ENCODE measurements around the gene PTK7. TPM values are rescaled to one million over a fixed set of nuclear protein-coding genes. Genes with fewer than 3 reads are reported as not detected.
"Not testable (repeated sequence)": the region's sequence is repeated elsewhere in the genome, so short reads cannot be mapped to it uniquely, and the experiment has no call there.

Gene PTK7
- total RNA-seq, 1 donor: 190 TPM

GRCh38 chr6:43113431-43114260 lies 37.5 kb downstream of the PTK7 start:
- Histone ChIP-seq H3K4me3 (ENCODE audit: insufficient read depth, low read length) (no peak overlapping the region), H3K9me3 (ENCODE audit: low read depth, low read length) (no peaks in the 10 kb centered on the region), H3K79me2 (ENCODE audit: insufficient read depth, low read length) (peaks cover 26% of the 10 kb centered on the region), H3K27me3 (ENCODE audit: insufficient read depth, low read length) (no peaks in the 10 kb centered on the region), H3K4me1 (ENCODE audit: insufficient read depth, low read length) (peaks cover 29% of the 10 kb centered on the region), H2AFZ (ENCODE audit: low read length) (no peak overlapping the region), H4K20me1 (ENCODE audit: insufficient read depth, low read length) (no peaks in the 10 kb centered on the region), H3K36me3 (ENCODE audit: insufficient read depth, low read length) (no peaks in the 10 kb centered on the region), H3K27ac (ENCODE audit: low read depth, low read length) (peak overlapping the region; percentile 70), H3K4me2 (ENCODE audit: insufficient read depth, low read length) (no peak overlapping the region)
- DNase-seq (ENCODE audit: insufficient read length, low spot score, missing footprints): no peak
- no peak for TF ChIP-seq CTCF (IDR thresholded peaks at IDR 0.05; ENCODE audit: extremely low read depth, low read depth, low read length)

- H3K4me3 ChIP-seq (ENCODE audit: insufficient read depth, low read length): no peak overlapping the region
- H4K20me1 ChIP-seq (ENCODE audit: insufficient read depth, low read length): no peaks in the 10 kb centered on the region
- no peak overlapping the region for H3K4me2 ChIP-seq (ENCODE audit: insufficient read depth, low read length)
- peak overlapping the region; percentile 93 for H3K27ac ChIP-seq (ENCODE audit: low read depth, low read length)
- H2AFZ ChIP-seq (ENCODE audit: low read length): no peak overlapping the region
- no peak for DNase-seq (ENCODE audit: insufficient read length, low spot score, missing footprints)
- H3K4me1 ChIP-seq (ENCODE audit: insufficient read depth, low read length): peaks cover 31% of the 10 kb centered on the region
- H3K27me3 ChIP-seq (ENCODE audit: insufficient read depth, low read length): no peaks in the 10 kb centered on the region
- no peaks in the 10 kb centered on the region for H3K9me3 ChIP-seq (ENCODE audit: low read depth, low read length)
- H3K36me3 ChIP-seq (ENCODE audit: insufficient read depth, low read length): no peaks in the 10 kb centered on the region
- no peak for TF ChIP-seq CTCF (IDR thresholded peaks at IDR 0.05; ENCODE audit: extremely low read depth, low read depth, low read length)
- H3K79me2 ChIP-seq (ENCODE audit: insufficient read depth, low read length): peaks cover 43% of the 10 kb centered on the region
Observed at GRCh38 chr6:43115365-43115764, 39.3 kb downstream of the PTK7 start.

- not testable (repeated sequence) for H3K4me2 ChIP-seq (ENCODE audit: insufficient read depth, low read length); DNase-seq (ENCODE audit: insufficient read length, low spot score, missing footprints); H2AFZ ChIP-seq (ENCODE audit: low read length); H3K4me3 ChIP-seq (ENCODE audit: insufficient read depth, low read length); H3K27me3 ChIP-seq (ENCODE audit: insufficient read depth, low read length); H4K20me1 ChIP-seq (ENCODE audit: insufficient read depth, low read length); H3K9me3 ChIP-seq (ENCODE audit: low read depth, low read length); H3K36me3 ChIP-seq (ENCODE audit: insufficient read depth, low read length)
- peaks cover 51% of the 10 kb centered on the region for H3K4me1 ChIP-seq (ENCODE audit: insufficient read depth, low read length)
- peak overlapping the region; percentile 93 for H3K27ac ChIP-seq (ENCODE audit: low read depth, low read length)
- H3K79me2 ChIP-seq (ENCODE audit: insufficient read depth, low read length): peaks cover 39% of the 10 kb centered on the region
Observed at GRCh38 chr6:43117466-43117865, 41.4 kb downstream of the PTK7 start.

- H3K4me1 ChIP-seq (ENCODE audit: insufficient read depth, low read length): peaks cover 65% of the 10 kb centered on the region
- no peaks in the 10 kb centered on the region for H3K36me3 ChIP-seq (ENCODE audit: insufficient read depth, low read length)
- peaks cover 52% of the 10 kb centered on the region for H3K79me2 ChIP-seq (ENCODE audit: insufficient read depth, low read length)
- H3K9me3 ChIP-seq (ENCODE audit: low read depth, low read length): no peaks in the 10 kb centered on the region
- H4K20me1 ChIP-seq (ENCODE audit: insufficient read depth, low read length): no peaks in the 10 kb centered on the region
- no peak overlapping the region for H3K4me3 ChIP-seq (ENCODE audit: insufficient read depth, low read length)
- H3K4me2 ChIP-seq (ENCODE audit: insufficient read depth, low read length): no peak overlapping the region
- no peaks in the 10 kb centered on the region for H3K27me3 ChIP-seq (ENCODE audit: insufficient read depth, low read length)
- H3K27ac ChIP-seq (ENCODE audit: low read depth, low read length): peak overlapping the region; percentile 1
- H2AFZ ChIP-seq (ENCODE audit: low read length): no peak overlapping the region
- TF ChIP-seq CTCF (IDR thresholded peaks at IDR 0.05; ENCODE audit: extremely low read depth, low read depth, low read length): no peak
- DNase-seq (ENCODE audit: insufficient read length, low spot score, missing footprints): no peak
Observed at GRCh38 chr6:43119482-43119881, 43.4 kb downstream of the PTK7 start.

All from osteoblast (primary cell).